Kidney (tissue), 14 donors: ENCODE results near the gene HSDL1. TPM values are rescaled to one million over a fixed set of nuclear protein-coding genes. Genes with fewer than 3 reads are reported as not detected.
"Not testable (repeated sequence)": the region's sequence is repeated elsewhere in the genome, so short reads cannot be mapped to it uniquely, and the experiment has no call there.

ENCODE experiments used
- DNase-seq, 5 donors: peaks; one replicate each; pipeline ENCODE4 v3.0.0-alpha.2; 2013 to 2020
- FAIRE-seq: peaks from 2 replicates; lab custom pipeline; 2012; peaks lifted over from hg19 to GRCh38; lab: Jason Lieb, UNC
- H3K27ac ChIP-seq, 2 donors: one replicate each; pipeline ENCODE4 v1.7.0; 2013; ENCODE audit warnings: low read depth in 2 of 2, low read length in 2 of 2, inconsistent platforms in 1 of 2
- H3K27me3 ChIP-seq: one replicate; pipeline ENCODE4 v1.7.1; 2013; ENCODE audit warnings: low read length, inconsistent platforms; ENCODE audit not compliant: control insufficient read depth, insufficient read depth
- H3K36me3 ChIP-seq, 3 donors: one replicate each; pipeline versions ENCODE4 v1.7.0 to v1.7.1; 2013; ENCODE audit warnings: low read length in 3 of 3, control low read depth in 1 of 3, inconsistent platforms in 1 of 3; ENCODE audit not compliant: insufficient read depth in 3 of 3, control insufficient read depth in 2 of 3
- H3K4me1 ChIP-seq, 3 donors: one replicate each; pipeline versions ENCODE4 v1.7.0 to v1.7.1; 2013; ENCODE audit warnings: low read length in 3 of 3, inconsistent platforms in 1 of 3, low read depth in 1 of 3; ENCODE audit not compliant: control insufficient read depth in 2 of 3, insufficient read depth in 2 of 3
- H3K4me3 ChIP-seq, 3 donors: one replicate each; pipeline versions ENCODE4 v1.7.0 to v1.8.1; 2013; ENCODE audit warnings: low read length in 3 of 3, control low read depth in 1 of 3, inconsistent platforms in 1 of 3
- H3K9ac ChIP-seq, 3 donors: one replicate each; pipeline versions ENCODE4 v1.7.0 to v1.7.1; 2013; ENCODE audit warnings: low read length in 3 of 3, control low read depth in 1 of 3, inconsistent platforms in 1 of 3
- H3K9me3 ChIP-seq, 3 donors: one replicate each; pipeline versions ENCODE4 v1.7.0 to v1.7.1; 2013; ENCODE audit warnings: low read length in 3 of 3, control low read depth in 1 of 3, inconsistent platforms in 1 of 3; ENCODE audit not compliant: control insufficient read depth in 2 of 3, insufficient read depth in 1 of 3
- intact Hi-C: fragments of 100-400 bp; cut with DNase I; formaldehyde crosslinking; loops from one replicate; pipeline ENCODE4 v1.11.1; 2022
- polyA plus RNA-seq: library from polyadenylated mRNA; stranded (reverse); fragments of 350-450 nt; fragmentation: Illumina TruSeq; extraction: RNeasy Lipid Tissue Mini Kit (QIAGEN cat#74804); gene quantifications from one replicate; pipeline ENCODE4 v1.2.3, GENCODE V29; 2014; ENCODE audit warnings: low read depth, low replicate concordance; ENCODE audit not compliant: insufficient read depth
- total RNA-seq: library from RNA; stranded (reverse); fragmentation: NEBNext Ultra II Directional; extraction: Animal tissue kit (Norgen Biotek cat#: 25700); gene quantifications from one replicate; pipeline ENCODE4 v1.2.1, GENCODE V29; 2021
- TF ChIP-seq, protein P1 (sequence below): IDR thresholded peaks from 3 replicates; pipeline ENCODE4 v1.5.1; 2012; ENCODE audit warnings: mild to moderate bottlenecking, moderate library complexity, borderline replicate concordance; ENCODE audit not compliant: insufficient read depth; ENCODE audit errors: extremely low read depth
- donor health status: control.
- donor health status: control.
- donor health status: control.
- donor health status: control.
- donor health status: control.
- donor health status: DM: yes; HTN: yes; CAD: no.
- donor health status: Normal renal cell carcinoma (clear cell type).

HSDL1 gene
- total and polyA plus RNA-seq, 2 donors from 2014 or later, result 12.1 to 13.3 TPM

DNA sequence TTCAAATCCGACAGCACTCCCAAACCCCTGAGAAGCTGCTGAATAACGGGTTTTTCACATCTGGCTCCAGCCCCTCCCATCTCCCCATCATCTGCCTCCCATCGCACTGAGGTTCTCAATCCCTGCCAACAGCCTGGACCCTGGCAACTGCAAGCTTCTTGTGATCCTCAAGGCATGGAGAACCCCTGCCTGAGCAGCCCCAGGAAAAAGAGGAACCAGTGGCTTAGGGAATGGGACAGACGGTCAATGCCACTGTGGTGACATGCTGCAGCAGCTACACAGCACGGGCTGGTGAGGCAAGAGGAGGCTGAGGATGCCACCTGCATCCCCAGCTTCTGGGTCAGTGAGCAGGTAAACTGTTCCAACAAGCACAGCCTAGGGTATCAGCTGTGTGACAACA is 25.0 kb downstream of the HSDL1 start:
- Histone ChIP-seq H3K9me3 (no peaks in the 10 kb centered on the region), H3K27ac (no peak overlapping the region), H3K4me1 (peaks cover 0 to 8% (median 5%) of the 10 kb centered on the region in 3 donors), H3K4me3 (no peak overlapping the region), H3K9ac (no peak overlapping the region), H3K27me3 (no peaks in the 10 kb centered on the region), H3K36me3 (peaks cover 4 to 6% (median 6%) of the 10 kb centered on the region in 3 donors)
- FAIRE-seq (no peak), DNase-seq (no peak)
- intact Hi-C loops, result no loop called here
- TF ChIP-seq, protein P1, sequence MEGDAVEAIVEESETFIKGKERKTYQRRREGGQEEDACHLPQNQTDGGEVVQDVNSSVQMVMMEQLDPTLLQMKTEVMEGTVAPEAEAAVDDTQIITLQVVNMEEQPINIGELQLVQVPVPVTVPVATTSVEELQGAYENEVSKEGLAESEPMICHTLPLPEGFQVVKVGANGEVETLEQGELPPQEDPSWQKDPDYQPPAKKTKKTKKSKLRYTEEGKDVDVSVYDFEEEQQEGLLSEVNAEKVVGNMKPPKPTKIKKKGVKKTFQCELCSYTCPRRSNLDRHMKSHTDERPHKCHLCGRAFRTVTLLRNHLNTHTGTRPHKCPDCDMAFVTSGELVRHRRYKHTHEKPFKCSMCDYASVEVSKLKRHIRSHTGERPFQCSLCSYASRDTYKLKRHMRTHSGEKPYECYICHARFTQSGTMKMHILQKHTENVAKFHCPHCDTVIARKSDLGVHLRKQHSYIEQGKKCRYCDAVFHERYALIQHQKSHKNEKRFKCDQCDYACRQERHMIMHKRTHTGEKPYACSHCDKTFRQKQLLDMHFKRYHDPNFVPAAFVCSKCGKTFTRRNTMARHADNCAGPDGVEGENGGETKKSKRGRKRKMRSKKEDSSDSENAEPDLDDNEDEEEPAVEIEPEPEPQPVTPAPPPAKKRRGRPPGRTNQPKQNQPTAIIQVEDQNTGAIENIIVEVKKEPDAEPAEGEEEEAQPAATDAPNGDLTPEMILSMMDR, result no peak

DNA sequence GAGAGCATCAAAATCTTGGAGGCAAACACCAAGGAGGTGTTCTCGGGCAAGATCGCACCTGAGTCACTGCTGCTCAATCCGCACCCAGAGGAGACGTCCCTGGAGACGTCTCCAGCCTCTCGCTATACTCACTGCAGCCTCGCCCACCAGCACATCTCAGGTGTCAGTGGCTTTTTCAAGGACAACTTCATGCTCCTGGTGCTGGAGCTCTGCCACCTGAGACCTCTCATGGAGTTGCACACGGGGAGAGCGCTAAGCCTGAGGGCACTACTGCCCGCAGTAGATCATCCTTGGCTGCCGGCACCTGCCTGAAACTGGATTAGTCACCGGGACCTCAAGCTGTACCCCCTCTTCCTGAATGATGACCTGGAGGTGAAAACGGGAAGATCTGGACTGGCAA is 25.6 kb downstream of the HSDL1 start:
- DNase-seq (no peak), FAIRE-seq (no peak)
- Histone ChIP-seq H3K4me1 (peaks cover 0 to 8% (median 5%) of the 10 kb centered on the region in 3 donors), H3K4me3 (no peak overlapping the region), H3K27ac (no peak overlapping the region), H3K9me3 (no peaks in the 10 kb centered on the region), H3K27me3 (no peaks in the 10 kb centered on the region), H3K9ac (no peak overlapping the region), H3K36me3 (peaks cover 3 to 5% (median 4%) of the 10 kb centered on the region in 3 donors)
- intact Hi-C loops, result no loop called here
- TF ChIP-seq, protein P1, result no peak

DNA sequence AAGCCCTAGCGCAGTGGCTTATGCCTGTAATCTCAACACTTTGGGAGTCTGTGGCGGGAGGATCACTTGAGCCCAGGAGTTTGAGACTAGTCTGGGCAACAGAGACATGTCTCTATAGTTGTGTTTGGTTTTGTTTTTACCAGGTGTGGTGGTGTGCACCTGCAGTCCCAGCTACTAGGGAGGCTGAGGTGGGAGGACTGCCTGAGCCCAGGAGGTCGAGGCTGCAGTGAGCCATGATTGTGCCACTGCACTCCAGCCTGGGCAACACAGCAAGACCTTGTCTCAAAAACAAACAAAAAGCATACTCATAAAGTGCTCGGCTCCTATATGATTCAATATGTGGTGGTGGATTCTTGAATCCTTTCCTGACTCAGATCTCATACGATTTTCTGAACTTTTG is 26.7 kb downstream of the HSDL1 start:
- FAIRE-seq, intact Hi-C loops, H3K4me3 ChIP-seq, H3K27ac ChIP-seq, H3K4me1 ChIP-seq, H3K9me3 ChIP-seq, DNase-seq, H3K9ac ChIP-seq, H3K36me3 ChIP-seq, H3K27me3 ChIP-seq: not testable (repeated sequence)

DNA sequence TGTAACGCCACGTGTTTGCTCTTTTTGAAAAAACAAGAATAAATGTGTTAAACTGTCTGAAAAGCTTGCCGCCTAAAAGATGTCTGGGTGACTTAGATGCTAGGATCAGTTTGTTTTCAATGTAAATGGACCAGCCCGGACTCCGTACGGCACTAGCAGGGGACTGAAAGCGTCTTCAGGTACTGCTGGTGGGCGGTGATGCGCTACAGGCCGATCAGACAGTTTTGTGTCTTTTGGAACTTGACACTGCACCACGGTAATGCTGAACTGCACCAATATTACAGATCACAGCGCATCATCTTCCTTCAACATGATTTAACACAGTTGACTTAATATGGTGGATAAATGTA is 27.5 kb downstream of the HSDL1 start:
- Histone ChIP-seq H3K27ac (no peak overlapping the region), H3K27me3 (no peaks in the 10 kb centered on the region), H3K36me3 (no peaks in the 10 kb centered on the region), H3K4me1 (peaks cover 0 to 8% (median 5%) of the 10 kb centered on the region in 3 donors), H3K4me3 (peak overlapping the region; percentile 67 to 87 (median 68)), H3K9ac (peak overlapping the region; percentile 30 to 74 (median 41)), H3K9me3 (no peaks in the 10 kb centered on the region)
- DNase-seq, result peak in 4 of 5 donors; percentile 59 to 79 (median 74)
- intact Hi-C loops, result no loop called here
- no peak for FAIRE-seq
- TF ChIP-seq, protein P1, result no peak
